Keratinocyte (primary cell): ENCODE measurements around the gene SRSF8. TPM values are rescaled to one million over a fixed set of nuclear protein-coding genes. Genes with fewer than 3 reads are reported as not detected.

ENCODE experiments used
- DNase-seq: peaks from one replicate; pipeline ENCODE4 v3.0.0-alpha.2; 2011; ENCODE audit warnings: low read depth, missing footprints, low spot score
- FAIRE-seq: peaks from 2 replicates; lab custom pipeline; 2011; peaks lifted over from hg19 to GRCh38; lab: Jason Lieb, UNC
- H2AFZ ChIP-seq: 2 replicates; pipeline ENCODE4 v1.6.0; 2012; ENCODE audit warnings: low read length, control low read depth, inconsistent platforms; ENCODE audit not compliant: control insufficient read depth
- H3K27ac ChIP-seq: 2 replicates; pipeline ENCODE4 v1.5.1; 2011; ENCODE audit warnings: low read length; ENCODE audit not compliant: control insufficient read depth, insufficient read depth
- H3K27me3 ChIP-seq: 3 replicates; pipeline ENCODE4 v1.6.0; 2011; ENCODE audit warnings: low read length; ENCODE audit not compliant: control insufficient read depth, insufficient read depth; ENCODE audit errors: extremely low read depth
- H3K36me3 ChIP-seq, 2 experiments: 2 replicates in 1 of 2; 3 replicates in 1 of 2; pipeline ENCODE4 v1.5.1; 2011; ENCODE audit warnings: low read length in 2 of 2, mild to moderate bottlenecking in 1 of 2; ENCODE audit not compliant: control insufficient read depth in 2 of 2, insufficient read depth in 2 of 2; ENCODE audit errors: extremely low read depth in 1 of 2
- H3K4me1 ChIP-seq: 3 replicates; pipeline ENCODE4 v1.5.1; 2011; ENCODE audit warnings: low read length; ENCODE audit not compliant: control insufficient read depth, insufficient read depth; ENCODE audit errors: extremely low read depth
- H3K4me2 ChIP-seq: 3 replicates; pipeline ENCODE4 v1.6.0; 2011; ENCODE audit warnings: low read depth, low read length; ENCODE audit not compliant: control insufficient read depth, insufficient read depth; ENCODE audit errors: extremely low read depth
- H3K4me3 ChIP-seq, 3 experiments: fragments of 200-600 bp in 1 of 3; sonication (generic) in 1 of 3; 2 replicates in 2 of 3; 3 replicates in 1 of 3; pipeline ENCODE4 v1.5.1; 2011 to 2016; ENCODE audit warnings: low read length in 3 of 3, mild to moderate bottlenecking in 3 of 3, control low read depth in 2 of 3, inconsistent platforms in 1 of 3, low read depth in 1 of 3, mixed read lengths in 1 of 3, mixed run types in 1 of 3, moderate library complexity in 1 of 3; ENCODE audit not compliant: control insufficient read depth in 2 of 3, insufficient read depth in 2 of 3; ENCODE audit errors: extremely low read depth in 1 of 3
- H3K79me2 ChIP-seq: 2 replicates; pipeline ENCODE4 v1.6.0; 2012; ENCODE audit warnings: low read length; ENCODE audit not compliant: control insufficient read depth, insufficient read depth
- H3K9ac ChIP-seq: 3 replicates; pipeline ENCODE4 v1.6.0; 2011; ENCODE audit warnings: low read length; ENCODE audit not compliant: control insufficient read depth, insufficient read depth; ENCODE audit errors: extremely low read depth
- H3K9me1 ChIP-seq: 3 replicates; pipeline ENCODE4 v1.6.0; 2011; ENCODE audit warnings: low read length; ENCODE audit not compliant: control insufficient read depth, insufficient read depth; ENCODE audit errors: extremely low read depth
- H3K9me3 ChIP-seq: 2 replicates; pipeline ENCODE4 v1.5.1; 2012; ENCODE audit warnings: low read depth, low read length; ENCODE audit not compliant: control insufficient read depth
- H4K20me1 ChIP-seq: 3 replicates; pipeline ENCODE4 v1.6.0; 2011; ENCODE audit warnings: low read length; ENCODE audit not compliant: control insufficient read depth, insufficient read depth; ENCODE audit errors: extremely low read depth
- EZH2 ChIP-seq: IDR thresholded peaks from one replicate; pipeline ENCODE4 v1.6.1; 2012; ENCODE audit warnings: inconsistent platforms, mild to moderate bottlenecking, low read length, moderate library complexity
- dilution Hi-C: fragments of 300-500 bp; cut with MboI; formaldehyde crosslinking; loops from one replicate; pipeline ENCODE4 v1.7.0; 2020; ENCODE audit warnings: low sequenced_read_pairs; ENCODE audit not compliant: extremely low pct_ligation_motif_present
- polyA plus RNA-seq, 5 experiments: library from polyadenylated mRNA; depleted of rRNA in 3 of 5; stranded (reverse) in 3 of 5; stranded (forward) in 1 of 5; unstranded in 1 of 5; fragments of >200 nt; gene quantifications; 1 replicate in 1 of 5; 2 replicates in 3 of 5; 3 replicates in 1 of 5; pipeline versions ENCODE4 v1.2.1 to v1.2.3, GENCODE V29; 2011 to 2012; ENCODE audit warnings: missing spikeins in 2 of 5, low read depth in 1 of 5, low replicate concordance in 1 of 5
- TF ChIP-seq, protein P1 (sequence below), 3 experiments: IDR thresholded peaks in 1 of 3; conservative IDR thresholded peaks in 1 of 3; optimal IDR thresholded peaks in 1 of 3; 2 replicates in 2 of 3; 3 replicates in 1 of 3; pipeline versions ENCODE3 to v1.5.1; 2011; ENCODE audit warnings: low read length in 3 of 3, mild to moderate bottlenecking in 3 of 3, moderate library complexity in 2 of 3, control low read depth in 1 of 3, inconsistent platforms in 1 of 3; ENCODE audit not compliant: insufficient read depth in 2 of 3; ENCODE audit errors: extremely low read depth in 1 of 3

SRSF8 gene
- polyA plus RNA-seq, 1 donor (not counting 4 experiments of a cell fraction or from before 2014, with no cell fraction given): 47.7 TPM

DNA sequence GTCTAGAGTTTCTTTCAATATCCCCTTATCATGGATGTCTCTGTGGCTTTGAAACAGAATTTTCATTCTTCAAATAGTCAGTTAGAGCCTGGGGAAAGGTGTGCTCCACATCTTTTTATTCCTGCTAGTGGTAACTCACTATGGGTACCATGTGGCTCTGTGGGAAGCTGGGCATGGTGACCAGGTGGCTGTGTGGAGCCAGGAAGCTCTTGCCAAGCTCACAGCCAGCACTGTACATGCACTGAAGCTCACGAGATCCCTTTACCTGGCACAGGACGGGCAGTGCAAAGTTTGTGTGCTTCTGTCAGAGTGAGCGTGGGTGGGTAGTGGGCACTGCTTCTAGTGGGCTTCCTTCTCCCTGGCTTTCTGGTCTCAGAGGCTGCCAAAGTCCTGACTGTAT, 23.8 kb upstream of the SRSF8 start:
- Histone ChIP-seq H3K4me2 (no peak overlapping the region), H3K36me3 (no peaks in the 10 kb centered on the region), H3K4me3 (no peak overlapping the region), H3K9me3 (no peaks in the 10 kb centered on the region), H3K27ac (no peak overlapping the region), H3K27me3 (peaks cover 8% of the 10 kb centered on the region), H3K9ac (no peak overlapping the region), H3K79me2 (no peaks in the 10 kb centered on the region), H3K4me1 (no peaks in the 10 kb centered on the region), H3K9me1 (no peaks in the 10 kb centered on the region), H2AFZ (no peak overlapping the region), H4K20me1 (no peaks in the 10 kb centered on the region)
- dilution Hi-C loops: no loop called here
- FAIRE-seq (no peak), DNase-seq (no peak)
- TF ChIP-seq, protein P1, sequence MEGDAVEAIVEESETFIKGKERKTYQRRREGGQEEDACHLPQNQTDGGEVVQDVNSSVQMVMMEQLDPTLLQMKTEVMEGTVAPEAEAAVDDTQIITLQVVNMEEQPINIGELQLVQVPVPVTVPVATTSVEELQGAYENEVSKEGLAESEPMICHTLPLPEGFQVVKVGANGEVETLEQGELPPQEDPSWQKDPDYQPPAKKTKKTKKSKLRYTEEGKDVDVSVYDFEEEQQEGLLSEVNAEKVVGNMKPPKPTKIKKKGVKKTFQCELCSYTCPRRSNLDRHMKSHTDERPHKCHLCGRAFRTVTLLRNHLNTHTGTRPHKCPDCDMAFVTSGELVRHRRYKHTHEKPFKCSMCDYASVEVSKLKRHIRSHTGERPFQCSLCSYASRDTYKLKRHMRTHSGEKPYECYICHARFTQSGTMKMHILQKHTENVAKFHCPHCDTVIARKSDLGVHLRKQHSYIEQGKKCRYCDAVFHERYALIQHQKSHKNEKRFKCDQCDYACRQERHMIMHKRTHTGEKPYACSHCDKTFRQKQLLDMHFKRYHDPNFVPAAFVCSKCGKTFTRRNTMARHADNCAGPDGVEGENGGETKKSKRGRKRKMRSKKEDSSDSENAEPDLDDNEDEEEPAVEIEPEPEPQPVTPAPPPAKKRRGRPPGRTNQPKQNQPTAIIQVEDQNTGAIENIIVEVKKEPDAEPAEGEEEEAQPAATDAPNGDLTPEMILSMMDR (optimal IDR thresholded peaks at IDR 0.05 in 1 of 3, IDR thresholded peaks at IDR 0.05 in 1 of 3, conservative IDR thresholded peaks at IDR 0.05 in 1 of 3; ENCODE audit: extremely low read depth in 1 of 3, insufficient read depth in 2 of 3, low read length in 3 of 3): no peak
- no peak for TF ChIP-seq EZH2

- no peak overlapping the region for H3K27ac ChIP-seq
- no peaks in the 10 kb centered on the region for H3K9me1 ChIP-seq
- H3K27me3 ChIP-seq: peaks cover 8% of the 10 kb centered on the region
- no peaks in the 10 kb centered on the region for H3K9me3 ChIP-seq
- no peaks in the 10 kb centered on the region for H3K79me2 ChIP-seq
- FAIRE-seq (no peak), DNase-seq (no peak)
- H3K9ac ChIP-seq: no peak overlapping the region
- H3K4me1 ChIP-seq: no peaks in the 10 kb centered on the region
- no peaks in the 10 kb centered on the region for H4K20me1 ChIP-seq
- no peak overlapping the region for H2AFZ ChIP-seq
- no peaks in the 10 kb centered on the region for H3K36me3 ChIP-seq
- TF ChIP-seq, protein P1 (optimal IDR thresholded peaks at IDR 0.05 in 1 of 3, IDR thresholded peaks at IDR 0.05 in 1 of 3, conservative IDR thresholded peaks at IDR 0.05 in 1 of 3; ENCODE audit: extremely low read depth in 1 of 3, insufficient read depth in 2 of 3, low read length in 3 of 3): no peak
- no peak for TF ChIP-seq EZH2
- H3K4me3 ChIP-seq: no peak overlapping the region
- no peak overlapping the region for H3K4me2 ChIP-seq
- dilution Hi-C loops: no loop called here
Measured at GRCh38 chr11:95044010-95044409, 22.7 kb upstream of the SRSF8 start.
